Adrenal gland (tissue), 5 donors: ENCODE results near the gene MS4A3.

Experiments used
- POLR2A ChIP-seq, 2 donors: fragments of 450-650 bp; IDR thresholded peaks; one replicate each; pipeline ENCODE4 v1.6.1; 2017; ENCODE audit warnings: antibody characterized with exemption in 2 of 2, mild to moderate bottlenecking in 2 of 2, moderate library complexity in 1 of 2
- TF ChIP-seq, protein P1 (sequence below), 6 experiments: fragments of 450-650 bp in 4 of 6; fragments of 200-600 bp in 2 of 6; sonication (generic) in 1 of 6; IDR thresholded peaks; 1 replicate in 5 of 6; 2 replicates in 1 of 6; pipeline versions ENCODE4 v1.5.1 to v1.8.0; 2016 to 2021; ENCODE audit warnings: antibody characterized with exemption in 6 of 6, mild to moderate bottlenecking in 2 of 6, moderate library complexity in 1 of 6
- donor health status: DM: no; HTN: no; CAD: no.

DNA sequence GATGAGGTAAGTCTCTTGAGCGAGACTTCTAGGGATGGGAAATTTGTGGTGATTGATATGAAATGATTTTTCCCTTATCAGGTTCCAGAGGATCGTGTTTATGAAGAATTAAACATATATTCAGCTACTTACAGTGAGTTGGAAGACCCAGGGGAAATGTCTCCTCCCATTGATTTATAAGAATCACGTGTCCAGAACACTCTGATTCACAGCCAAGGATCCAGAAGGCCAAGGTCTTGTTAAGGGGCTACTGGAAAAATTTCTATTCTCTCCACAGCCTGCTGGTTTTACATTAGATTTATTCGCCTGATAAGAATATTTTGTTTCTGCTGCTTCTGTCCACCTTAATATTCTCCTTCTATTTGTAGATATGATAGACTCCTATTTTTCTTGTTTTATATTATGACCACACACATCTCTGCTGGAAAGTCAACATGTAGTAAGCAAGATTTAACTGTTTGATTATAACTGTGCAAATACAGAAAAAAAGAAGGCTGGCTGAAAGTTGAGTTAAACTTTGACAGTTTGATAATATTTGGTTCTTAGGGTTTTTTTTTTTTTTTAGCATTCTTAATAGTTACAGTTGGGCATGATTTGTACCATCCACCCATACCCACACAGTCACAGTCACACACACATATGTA is 39.1 kb downstream of the MS4A3 start:
- TF ChIP-seq, protein P1, sequence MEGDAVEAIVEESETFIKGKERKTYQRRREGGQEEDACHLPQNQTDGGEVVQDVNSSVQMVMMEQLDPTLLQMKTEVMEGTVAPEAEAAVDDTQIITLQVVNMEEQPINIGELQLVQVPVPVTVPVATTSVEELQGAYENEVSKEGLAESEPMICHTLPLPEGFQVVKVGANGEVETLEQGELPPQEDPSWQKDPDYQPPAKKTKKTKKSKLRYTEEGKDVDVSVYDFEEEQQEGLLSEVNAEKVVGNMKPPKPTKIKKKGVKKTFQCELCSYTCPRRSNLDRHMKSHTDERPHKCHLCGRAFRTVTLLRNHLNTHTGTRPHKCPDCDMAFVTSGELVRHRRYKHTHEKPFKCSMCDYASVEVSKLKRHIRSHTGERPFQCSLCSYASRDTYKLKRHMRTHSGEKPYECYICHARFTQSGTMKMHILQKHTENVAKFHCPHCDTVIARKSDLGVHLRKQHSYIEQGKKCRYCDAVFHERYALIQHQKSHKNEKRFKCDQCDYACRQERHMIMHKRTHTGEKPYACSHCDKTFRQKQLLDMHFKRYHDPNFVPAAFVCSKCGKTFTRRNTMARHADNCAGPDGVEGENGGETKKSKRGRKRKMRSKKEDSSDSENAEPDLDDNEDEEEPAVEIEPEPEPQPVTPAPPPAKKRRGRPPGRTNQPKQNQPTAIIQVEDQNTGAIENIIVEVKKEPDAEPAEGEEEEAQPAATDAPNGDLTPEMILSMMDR (IDR thresholded peaks at IDR 0.05), result no peak
- no peak for TF ChIP-seq POLR2A (IDR thresholded peaks at IDR 0.05)
